ENCODE measurements around the gene CCDC61. TPM values are rescaled to one million over a fixed set of nuclear protein-coding genes. Genes with fewer than 3 reads are reported as not detected.

Gene CCDC61
- total and polyA plus RNA-seq, 2 of the 8 experiments (the other 6 are each of a cell fraction or from before 2014, with no cell fraction given), result 7.8 to 17.4 TPM

DNA sequence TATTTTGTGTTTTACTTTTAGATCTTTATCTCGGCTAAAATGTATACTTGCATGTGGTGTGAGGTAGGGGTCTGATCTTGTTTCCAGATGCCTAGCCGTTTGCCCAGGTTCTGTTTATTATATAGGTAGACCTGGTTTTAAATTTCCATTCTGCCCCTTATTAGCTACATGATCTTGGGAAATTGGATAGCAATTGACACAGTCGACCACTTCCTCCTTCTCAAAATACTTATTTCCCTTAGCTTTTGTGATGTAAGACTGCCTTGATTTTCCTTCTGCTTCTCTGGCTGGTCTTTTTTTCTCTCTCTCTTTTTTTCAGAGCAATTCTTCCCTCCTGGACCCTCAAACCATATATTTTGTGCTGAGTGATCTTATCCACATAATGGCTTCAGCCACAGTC, 30.6 kb downstream of the CCDC61 start:
- Histone ChIP-seq H2AK5ac (ENCODE audit: low read depth, low read length) (no peak overlapping the region), H4K20me1 (replicated peaks in 1 of 2; ENCODE audit: control insufficient read depth in 1 of 2, insufficient read depth in 2 of 2, low read length in 2 of 2) (no peaks in the 10 kb centered on the region), H3K4me1 (replicated peaks in 1 of 4; ENCODE audit: control insufficient read depth in 3 of 4, insufficient read depth in 4 of 4, low read length in 3 of 4) (peaks cover 0 to 14% (median 8%) of the 10 kb centered on the region in 4 experiments; a peak in 6 of 7 replicates), H3K79me2 (ENCODE audit: control insufficient read depth in 1 of 2, insufficient read depth in 2 of 2, low read length in 2 of 2) (no peaks in the 10 kb centered on the region), H4K8ac (ENCODE audit: extremely low read depth, insufficient read depth, low read length) (no peak overlapping the region), H2BK12ac (ENCODE audit: low read depth, low read length) (no peak overlapping the region), H3K36me3 (ENCODE audit: control insufficient read depth in 2 of 4, insufficient read depth in 4 of 4, low read length in 3 of 4) (no peaks in the 10 kb centered on the region), H2BK5ac (ENCODE audit: low read depth, low read length) (no peak overlapping the region), H2AFZ (ENCODE audit: low read length) (no peak overlapping the region), H3K4me2 (ENCODE audit: insufficient read depth in 1 of 2, low read depth in 2 of 2, low read length in 2 of 2) (no peak overlapping the region), H3K23ac (ENCODE audit: insufficient read length) (no peak overlapping the region), H3K4me3 (ENCODE audit: extremely low read depth in 1 of 4, insufficient read depth in 2 of 4, low read depth in 3 of 4, low read length in 4 of 4) (no peak overlapping the region), H2BK15ac (ENCODE audit: low read length) (no peak overlapping the region), H3K4ac (replicated peaks; ENCODE audit: insufficient read length, low read depth, low read length) (no peak overlapping the region), H4K91ac (replicated peaks; ENCODE audit: insufficient read length, low read length) (no peak overlapping the region), H3K14ac (ENCODE audit: insufficient read length) (no peak overlapping the region), H3K56ac (replicated peaks; ENCODE audit: insufficient read length, low read depth, low read length) (no peak overlapping the region), H4K5ac (ENCODE audit: insufficient read length, low read depth, low read length) (no peak overlapping the region), H3K9me3 (ENCODE audit: insufficient read depth in 2 of 2, low read depth in 1 of 2, low read length in 1 of 2) (no peaks in the 10 kb centered on the region), H3K18ac (ENCODE audit: extremely low read depth, low read length) (no peak overlapping the region), H3K79me1 (ENCODE audit: low read depth, low read length) (no peaks in the 10 kb centered on the region), H2BK20ac (ENCODE audit: low read length) (no peak overlapping the region), H3K27me3 (replicated peaks in 1 of 4; ENCODE audit: control insufficient read depth in 3 of 4, extremely low read depth in 1 of 4, insufficient read depth in 3 of 4, low read length in 3 of 4) (0 out of 7 replicates have a peak, but pooled peaks cover 0 to 2% (median 0%) of the 10 kb centered on the region in 4 experiments), H3K27ac (ENCODE audit: low read depth, low read length) (no peak overlapping the region), H2BK120ac (replicated peaks; ENCODE audit: low read depth, low read length) (no peak overlapping the region), H3K23me2 (ENCODE audit: low read depth, low read length) (no peaks in the 10 kb centered on the region), H3K9ac (replicated peaks in 1 of 4; ENCODE audit: extremely low read depth in 1 of 4, low read depth in 3 of 4, low read length in 3 of 4) (no peak overlapping the region)
- 94% methylated on average over 3 of the region's 3 CpGs; no CpG with 5 or more reads in 1 of the 2 experiments for WGBS, 2 experiments (ENCODE audit: extremely low coverage in 1 of 2, insufficient coverage in 1 of 2, insufficient read length in 1 of 2, insufficient replicate concordance in 2 of 2, low coverage in 1 of 2, low lambda C conversion rate in 2 of 2, missing lambda C conversion rate in 1 of 2)
- FAIRE-seq, result no peak
- DNase-seq (ENCODE audit: low read depth in 1 of 2, low spot score in 2 of 2), result no peak
- ChIA-PET CTCF (ENCODE audit: partially characterized antibody) (interaction anchor here (0.8 to 17.0 kb wide), 5 partner anchors 8 to 243 kb away, joined by 5 to 250 read pairs (median 35); no protein-coding TSS in a partner anchor), POLR2A (ENCODE audit: partially characterized antibody) (interaction anchor here (0.7 to 1.4 kb wide), 2 partner anchors 9 to 387 kb away, joined by 3 read pairs; no protein-coding TSS in a partner anchor)
- TF ChIP-seq TCF12 (IDR thresholded peaks at IDR 0.05; ENCODE audit: low read depth, low read length) (no peak), ASH2L (IDR thresholded peaks at IDR 0.05; ENCODE audit: low read length) (no peak), NANOG (IDR thresholded peaks at IDR 0.05; ENCODE audit: insufficient read depth, low read depth, low read length, poor library complexity, severe bottlenecking) (no peak), EP300 (IDR thresholded peaks at IDR 0.05; ENCODE audit: borderline replicate concordance in 1 of 2, low read depth in 2 of 2, low read length in 2 of 2) (no peak), RBBP5 (IDR thresholded peaks at IDR 0.05; ENCODE audit: borderline replicate concordance, low read depth, low read length) (no peak), RFX5 (IDR thresholded peaks at IDR 0.05; ENCODE audit: borderline replicate concordance, low read depth, low read length) (no peak)
- TF ChIP-seq, protein P1, sequence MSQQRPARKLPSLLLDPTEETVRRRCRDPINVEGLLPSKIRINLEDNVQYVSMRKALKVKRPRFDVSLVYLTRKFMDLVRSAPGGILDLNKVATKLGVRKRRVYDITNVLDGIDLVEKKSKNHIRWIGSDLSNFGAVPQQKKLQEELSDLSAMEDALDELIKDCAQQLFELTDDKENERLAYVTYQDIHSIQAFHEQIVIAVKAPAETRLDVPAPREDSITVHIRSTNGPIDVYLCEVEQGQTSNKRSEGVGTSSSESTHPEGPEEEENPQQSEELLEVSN (IDR thresholded peaks at IDR 0.05), result no peak

Measured in H1 (cell line).